GM10266 (cell line): ENCODE data around the gene LIN37.

Source experiments
- DNase-seq: peaks from one replicate; pipeline ENCODE4 v3.0.0; 2012; ENCODE audit errors: extremely low spot score
- CTCF ChIP-seq: IDR thresholded peaks from 2 replicates; pipeline ENCODE4 v1.5.1; 2012; ENCODE audit warnings: mild to moderate bottlenecking, low read depth; ENCODE audit not compliant: control insufficient read depth, insufficient read depth; ENCODE audit errors: missing control alignments

LIN37 gene

GRCh38 chr19:35756377-35757230, 8.2 kb downstream of the LIN37 start, which contains the start of gene HSPB6:
Gene HSPB6 (minus strand): TSS chr19:35757029. CDS start chr19:35757008, 21 bp downstream.
- DNase-seq, result no peak
- no peak for TF ChIP-seq CTCF

GRCh38 chr19:35757231-35757748, 8.9 kb downstream of the LIN37 start:
- DNase-seq, result no peak
- TF ChIP-seq CTCF, result no peak

- no peak for TF ChIP-seq CTCF
- DNase-seq, result peak; percentile 99
Observed at GRCh38 chr19:35757749-35758608, 9.6 kb downstream of the LIN37 start, which contains the start of gene PROSER3. Gene PROSER3 (plus strand): TSS chr19:35758176. CDS start chr19:35758216, 40 bp downstream.

- no peak for TF ChIP-seq CTCF
- DNase-seq, result no peak
Observed at GRCh38 chr19:35759697-35760096, 11.3 kb downstream of the LIN37 start.

- DNase-seq, result no peak
- no peak for TF ChIP-seq CTCF
Observed at GRCh38 chr19:35760711-35761349, 12.5 kb downstream of the LIN37 start.

GRCh38 chr19:35764432-35765315, 16.3 kb downstream of the LIN37 start:
- no peak for DNase-seq
- no peak for TF ChIP-seq CTCF
